Stimulated activated CD4-positive, alpha-beta T cell treated with anti-CD3 and anti-CD28 coated beads, Interleukin-4, amount 100 ng/mL, for 4 hours (primary cell): ENCODE data around the gene ASAH2B.

Experiments
- DNase-seq, 2 experiments: peaks; one replicate each; pipeline ENCODE4 v3.0.0-alpha.2; 2020

The ASAH2B gene

DNA sequence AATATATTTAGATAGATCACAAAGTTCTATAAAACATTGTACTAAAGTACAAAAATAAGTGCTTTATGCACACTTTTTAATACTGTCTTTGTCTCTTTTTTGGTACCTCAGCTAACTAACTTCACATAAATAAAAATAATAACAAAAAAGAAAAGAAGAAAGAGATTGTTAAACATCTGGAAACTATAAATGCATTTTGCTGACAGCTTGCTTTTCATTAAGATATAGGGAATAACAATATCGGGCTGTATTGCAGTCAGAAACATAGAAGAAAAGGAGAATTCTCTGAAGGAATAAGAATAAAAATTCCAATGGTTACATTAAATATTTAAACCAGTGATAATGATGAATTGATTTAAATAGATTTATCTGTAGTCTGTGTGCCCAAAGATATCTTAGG lies 59.9 kb downstream of the ASAH2B start:
- DNase-seq, result no peak

DNA sequence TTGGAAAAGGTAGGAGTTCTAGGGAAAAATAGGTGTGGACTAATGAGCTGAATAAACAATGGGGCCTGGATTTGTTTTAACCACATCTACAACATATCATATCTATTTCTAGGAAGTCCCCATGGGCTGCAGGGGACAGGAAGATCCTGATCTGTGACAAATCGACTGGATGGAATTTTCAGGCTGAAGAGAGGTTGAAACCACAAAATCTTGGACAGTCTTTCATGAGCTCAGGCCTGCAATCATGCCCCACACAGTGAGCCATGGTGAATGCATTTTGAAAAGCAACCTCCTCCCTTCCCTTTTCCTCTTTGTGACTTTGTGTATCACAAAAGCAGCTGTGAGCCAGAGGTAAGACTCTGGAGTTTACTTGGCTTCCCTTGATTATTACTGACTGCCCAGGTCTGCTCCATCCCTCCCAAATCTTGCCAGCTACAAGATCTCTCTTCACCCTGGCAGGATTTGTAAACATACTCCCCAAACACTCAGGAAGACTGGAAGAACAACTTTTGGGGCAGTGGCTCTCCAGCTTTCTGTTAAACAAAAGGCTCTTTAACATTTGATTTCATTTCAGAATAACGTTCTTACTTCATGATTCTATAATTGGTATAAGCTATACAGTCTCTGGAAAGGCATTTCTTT lies 66.4 kb downstream of the ASAH2B start:
- DNase-seq, result no peak

DNA sequence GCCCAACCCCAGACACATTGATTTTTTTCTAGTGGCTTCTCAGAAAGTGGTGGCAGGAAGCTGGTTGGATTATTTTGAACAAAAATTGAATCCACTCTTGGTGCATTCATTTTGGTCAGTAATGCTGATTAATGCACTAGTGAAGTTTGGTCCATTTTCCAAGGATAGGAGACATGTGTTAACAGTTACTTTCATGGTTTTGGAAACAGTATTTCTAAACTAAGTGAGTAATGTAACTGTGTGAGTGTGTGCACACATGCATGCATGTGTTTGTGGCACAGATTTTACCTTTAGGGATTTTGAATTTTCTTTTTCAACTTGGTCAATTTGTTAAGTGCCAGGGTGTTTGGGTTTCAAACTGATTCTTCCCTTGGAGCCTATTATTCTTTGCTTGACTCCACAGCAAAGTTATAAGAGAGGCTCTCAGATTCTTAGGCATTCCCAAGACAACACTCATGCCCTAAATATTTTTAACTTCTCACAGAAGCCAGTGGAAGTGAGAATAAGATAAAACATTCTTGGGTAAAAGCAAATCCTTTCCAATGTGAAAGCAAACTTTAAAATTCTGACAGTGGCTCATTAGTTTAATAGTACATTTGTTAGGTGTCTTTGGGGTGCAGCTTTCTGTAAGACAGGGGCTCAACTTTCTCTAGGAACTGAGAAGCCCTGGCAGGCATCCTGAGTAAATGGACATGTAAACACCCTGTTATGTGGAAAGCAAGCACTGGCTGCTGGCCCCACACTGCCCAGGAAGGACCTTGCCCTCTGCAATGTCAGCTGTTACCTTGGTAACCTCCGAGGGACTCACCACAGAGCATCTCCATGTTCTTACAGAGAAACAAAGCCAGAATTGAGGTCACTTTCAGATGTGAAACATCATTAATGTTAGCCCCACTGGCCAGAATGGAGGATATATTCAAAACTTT lies 68.4 kb downstream of the ASAH2B start:
- DNase-seq, result no peak
